ENCODE results near the gene NRN1. TPM values are rescaled to one million over a fixed set of nuclear protein-coding genes. Genes with fewer than 3 reads are reported as not detected.

NRN1 gene
- polyA plus RNA-seq, 1 donor (not counting 4 experiments of a cell fraction or from before 2014, with no cell fraction given), result 5.7 TPM

DNA sequence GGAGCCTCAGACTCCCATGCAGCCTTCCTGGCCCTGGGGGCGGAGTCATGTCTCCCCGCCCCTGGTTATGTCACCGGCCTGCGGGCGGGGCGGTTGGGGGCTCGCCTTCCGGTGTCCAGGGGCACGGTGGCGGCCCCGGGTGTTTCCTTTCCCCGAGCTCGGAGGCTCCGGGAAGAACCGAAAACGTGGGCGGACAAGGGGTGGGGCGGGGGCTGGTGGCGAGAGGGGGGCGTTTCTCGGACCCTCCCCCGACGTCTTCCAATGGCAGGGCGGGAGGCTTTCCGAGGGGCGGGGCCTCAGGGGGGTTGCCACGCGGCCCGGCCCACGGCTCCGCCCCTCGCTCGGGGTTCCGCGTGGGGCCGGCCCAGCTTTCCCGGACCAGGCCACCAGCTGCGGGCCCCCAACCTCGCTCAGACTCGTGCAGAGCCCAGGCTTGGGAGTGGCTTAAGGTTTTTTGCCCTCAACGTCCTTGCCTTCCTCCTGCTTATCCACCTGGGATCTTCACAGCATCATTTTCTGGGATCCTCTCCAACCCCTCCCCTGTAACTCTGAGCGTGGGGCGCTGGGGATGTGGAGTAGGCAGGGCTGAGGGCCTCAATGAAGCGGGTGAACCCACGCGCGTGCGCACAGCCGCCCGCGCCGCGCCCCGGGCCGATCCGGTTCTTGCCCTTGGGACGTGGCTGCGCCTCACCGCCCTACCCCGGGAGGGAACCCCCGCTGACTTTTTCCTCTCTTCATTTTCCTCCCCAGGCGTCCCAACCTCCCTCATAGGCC lies 2.1 kb upstream of the NRN1 start:
- no peak overlapping the region for H3K27ac ChIP-seq (ENCODE audit: control insufficient read depth, insufficient read depth, low read length)
- peaks cover 3% of the 10 kb centered on the region for H3K9me3 ChIP-seq (ENCODE audit: control insufficient read depth, low read depth, low read length)
- no peak for TF ChIP-seq EZH2 (IDR thresholded peaks at IDR 0.05; ENCODE audit: low read length)
- no peaks in the 10 kb centered on the region for H3K79me2 ChIP-seq (ENCODE audit: control insufficient read depth, insufficient read depth, low read length)
- DNase-seq (ENCODE audit: low read depth, low spot score), result no peak
- peak overlapping the region; percentile 15 to 59 (median 21) for H3K4me3 ChIP-seq (ENCODE audit: control insufficient read depth in 2 of 3, extremely low read depth in 1 of 3, insufficient read depth in 2 of 3, low read depth in 1 of 3, low read length in 3 of 3)
- no peaks in the 10 kb centered on the region for H3K9me1 ChIP-seq (ENCODE audit: control insufficient read depth, extremely low read depth, insufficient read depth, low read length)
- dilution Hi-C loops (cut with MboI; ENCODE audit: extremely low pct_ligation_motif_present, low sequenced_read_pairs), result no loop called here
- no peak overlapping the region for H3K9ac ChIP-seq (ENCODE audit: control insufficient read depth, extremely low read depth, insufficient read depth, low read length)
- no peak for FAIRE-seq
- H3K36me3 ChIP-seq (ENCODE audit: control insufficient read depth in 2 of 2, extremely low read depth in 1 of 2, insufficient read depth in 2 of 2, low read length in 2 of 2), result no peaks in the 10 kb centered on the region
- no peaks in the 10 kb centered on the region for H4K20me1 ChIP-seq (ENCODE audit: control insufficient read depth, extremely low read depth, insufficient read depth, low read length)
- peak overlapping the region; percentile 75 for H3K4me2 ChIP-seq (ENCODE audit: control insufficient read depth, extremely low read depth, insufficient read depth, low read depth, low read length)
- H2AFZ ChIP-seq (ENCODE audit: control insufficient read depth, low read length), result peak overlapping the region; percentile 71
- H3K4me1 ChIP-seq (ENCODE audit: control insufficient read depth, extremely low read depth, insufficient read depth, low read length), result no peaks in the 10 kb centered on the region
- peaks cover 59% of the 10 kb centered on the region for H3K27me3 ChIP-seq (ENCODE audit: control insufficient read depth, extremely low read depth, insufficient read depth, low read length)

DNA sequence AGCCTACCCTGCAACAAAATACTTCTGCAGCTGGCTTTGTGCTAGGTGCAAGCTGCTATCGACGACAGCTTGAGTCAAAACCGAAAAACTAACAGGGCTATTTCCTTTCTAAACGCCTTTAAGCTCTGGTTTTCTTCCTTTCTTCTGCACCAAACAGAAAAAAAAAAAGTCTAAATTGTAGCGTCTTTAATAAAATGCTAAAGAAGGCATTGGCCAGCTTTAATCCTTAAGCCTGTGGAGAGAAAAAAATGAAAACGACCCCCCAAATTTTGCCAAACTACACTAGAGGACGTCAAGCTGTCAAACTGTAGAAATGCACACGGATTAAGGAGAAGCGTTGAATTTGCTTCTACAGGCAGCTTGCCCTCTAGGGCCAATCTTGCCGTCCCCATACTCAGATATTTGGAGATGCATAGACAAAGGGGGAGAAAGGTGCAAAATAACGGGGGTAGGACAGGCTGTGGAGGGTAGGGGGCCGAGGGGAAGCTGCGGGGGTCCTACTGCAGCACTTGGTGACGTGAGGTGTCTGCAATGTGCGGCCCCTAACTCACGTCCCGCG lies 1.4 kb upstream of the NRN1 start:
- Histone ChIP-seq H3K79me2 (ENCODE audit: control insufficient read depth, insufficient read depth, low read length) (no peaks in the 10 kb centered on the region), H3K36me3 (ENCODE audit: control insufficient read depth in 2 of 2, extremely low read depth in 1 of 2, insufficient read depth in 2 of 2, low read length in 2 of 2) (no peaks in the 10 kb centered on the region), H2AFZ (ENCODE audit: control insufficient read depth, low read length) (no peak overlapping the region), H3K9me1 (ENCODE audit: control insufficient read depth, extremely low read depth, insufficient read depth, low read length) (no peaks in the 10 kb centered on the region), H3K27ac (ENCODE audit: control insufficient read depth, insufficient read depth, low read length) (no peak overlapping the region), H4K20me1 (ENCODE audit: control insufficient read depth, extremely low read depth, insufficient read depth, low read length) (no peaks in the 10 kb centered on the region), H3K27me3 (ENCODE audit: control insufficient read depth, extremely low read depth, insufficient read depth, low read length) (peaks cover 65% of the 10 kb centered on the region), H3K9me3 (ENCODE audit: control insufficient read depth, low read depth, low read length) (peaks cover 3% of the 10 kb centered on the region), H3K9ac (ENCODE audit: control insufficient read depth, extremely low read depth, insufficient read depth, low read length) (no peak overlapping the region), H3K4me2 (ENCODE audit: control insufficient read depth, extremely low read depth, insufficient read depth, low read depth, low read length) (peak overlapping the region; percentile 69), H3K4me1 (ENCODE audit: control insufficient read depth, extremely low read depth, insufficient read depth, low read length) (no peaks in the 10 kb centered on the region), H3K4me3 (ENCODE audit: control insufficient read depth in 2 of 3, extremely low read depth in 1 of 3, insufficient read depth in 2 of 3, low read depth in 1 of 3, low read length in 3 of 3) (peak overlapping the region; percentile 15 to 39 (median 21))
- no peak for TF ChIP-seq EZH2 (IDR thresholded peaks at IDR 0.05; ENCODE audit: low read length)
- TF ChIP-seq, protein P1, sequence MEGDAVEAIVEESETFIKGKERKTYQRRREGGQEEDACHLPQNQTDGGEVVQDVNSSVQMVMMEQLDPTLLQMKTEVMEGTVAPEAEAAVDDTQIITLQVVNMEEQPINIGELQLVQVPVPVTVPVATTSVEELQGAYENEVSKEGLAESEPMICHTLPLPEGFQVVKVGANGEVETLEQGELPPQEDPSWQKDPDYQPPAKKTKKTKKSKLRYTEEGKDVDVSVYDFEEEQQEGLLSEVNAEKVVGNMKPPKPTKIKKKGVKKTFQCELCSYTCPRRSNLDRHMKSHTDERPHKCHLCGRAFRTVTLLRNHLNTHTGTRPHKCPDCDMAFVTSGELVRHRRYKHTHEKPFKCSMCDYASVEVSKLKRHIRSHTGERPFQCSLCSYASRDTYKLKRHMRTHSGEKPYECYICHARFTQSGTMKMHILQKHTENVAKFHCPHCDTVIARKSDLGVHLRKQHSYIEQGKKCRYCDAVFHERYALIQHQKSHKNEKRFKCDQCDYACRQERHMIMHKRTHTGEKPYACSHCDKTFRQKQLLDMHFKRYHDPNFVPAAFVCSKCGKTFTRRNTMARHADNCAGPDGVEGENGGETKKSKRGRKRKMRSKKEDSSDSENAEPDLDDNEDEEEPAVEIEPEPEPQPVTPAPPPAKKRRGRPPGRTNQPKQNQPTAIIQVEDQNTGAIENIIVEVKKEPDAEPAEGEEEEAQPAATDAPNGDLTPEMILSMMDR (optimal IDR thresholded peaks at IDR 0.05 in 1 of 3, IDR thresholded peaks at IDR 0.05 in 1 of 3, conservative IDR thresholded peaks at IDR 0.05 in 1 of 3; ENCODE audit: extremely low read depth in 1 of 3, insufficient read depth in 2 of 3, low read length in 3 of 3), result no peak
- DNase-seq (ENCODE audit: low read depth, low spot score) (no peak), FAIRE-seq (no peak)
- dilution Hi-C loops (cut with MboI; ENCODE audit: extremely low pct_ligation_motif_present, low sequenced_read_pairs), result no loop called here
